Ovary (tissue), 3 donors: ENCODE results near the gene IL33.

ENCODE experiments used
- CTCF ChIP-seq, 3 donors: fragments of 450-650 bp in 2 of 3; fragments of 200-600 bp in 1 of 3; IDR thresholded peaks; one replicate each; pipeline versions ENCODE4 v1.5.1 to v1.8.0; 2016 to 2022; ENCODE audit warnings: antibody characterized with exemption in 3 of 3, mild to moderate bottlenecking in 1 of 3
- EP300 ChIP-seq: sonication (generic); formaldehyde crosslinking; IDR thresholded peaks from one replicate; pipeline ENCODE4 v1.6.1; 2017; ENCODE audit warnings: antibody characterized with exemption
- donor health status: DM: no; HTN: no; CAD: no.

- TF ChIP-seq EP300 = no peak
- TF ChIP-seq CTCF (IDR thresholded peaks at IDR 0.05) = no peak
Measured at GRCh38 chr9:6224393-6225154, 9.0 kb downstream of the IL33 start.
